Renal cortical epithelial cell (primary cell): ENCODE results near the gene ULK1. TPM values are rescaled to one million over a fixed set of nuclear protein-coding genes. Genes with fewer than 3 reads are reported as not detected.

Source experiments
- DNase-seq: peaks from one replicate; pipeline ENCODE4 v3.0.0-alpha.2; 2011; ENCODE audit warnings: low read depth
- total RNA-seq: library from RNA; depleted of rRNA; stranded (reverse); fragments of >200 nt; gene quantifications from 2 replicates; pipeline ENCODE4 v1.2.3, GENCODE V29; 2014

ULK1 gene
- total RNA-seq, 1 donor from 2014 or later = 39.0 TPM

DNA sequence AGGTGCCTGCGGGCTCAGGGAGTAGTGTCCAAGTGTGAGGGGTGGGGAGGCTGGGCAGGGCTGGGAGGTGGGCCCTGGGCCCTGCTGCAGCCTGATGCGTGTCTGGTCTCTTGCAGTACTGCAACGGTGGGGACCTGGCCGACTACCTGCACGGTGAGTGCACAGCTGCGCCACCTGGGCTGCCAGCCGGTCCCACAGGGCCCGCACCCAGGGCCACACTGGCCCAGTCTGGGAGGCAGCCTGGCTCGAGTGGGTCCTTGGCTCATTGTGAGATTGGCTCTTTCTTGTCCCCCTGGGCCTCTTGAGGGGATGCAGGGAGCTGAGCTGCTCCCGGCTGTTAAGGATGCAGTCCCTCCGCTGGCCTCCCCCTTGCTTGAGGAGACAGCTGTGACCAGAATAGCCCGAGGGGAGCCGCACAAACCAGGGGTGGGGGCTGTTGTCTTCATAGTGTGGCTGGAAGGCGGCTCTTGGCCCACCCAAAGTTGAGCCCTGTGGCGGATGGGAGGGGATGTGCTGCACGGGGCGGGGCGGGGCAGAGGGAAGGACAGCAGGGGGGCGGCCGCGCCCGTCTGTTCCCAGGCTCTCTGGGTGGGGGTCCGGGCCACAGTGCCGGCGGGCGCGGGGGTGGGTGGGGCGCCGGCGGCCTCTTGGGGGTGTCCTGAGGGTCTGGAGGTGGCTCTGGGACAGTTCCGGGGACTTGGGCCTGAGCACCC, 13.1 kb downstream of the ULK1 start:
- DNase-seq = no peak

DNA sequence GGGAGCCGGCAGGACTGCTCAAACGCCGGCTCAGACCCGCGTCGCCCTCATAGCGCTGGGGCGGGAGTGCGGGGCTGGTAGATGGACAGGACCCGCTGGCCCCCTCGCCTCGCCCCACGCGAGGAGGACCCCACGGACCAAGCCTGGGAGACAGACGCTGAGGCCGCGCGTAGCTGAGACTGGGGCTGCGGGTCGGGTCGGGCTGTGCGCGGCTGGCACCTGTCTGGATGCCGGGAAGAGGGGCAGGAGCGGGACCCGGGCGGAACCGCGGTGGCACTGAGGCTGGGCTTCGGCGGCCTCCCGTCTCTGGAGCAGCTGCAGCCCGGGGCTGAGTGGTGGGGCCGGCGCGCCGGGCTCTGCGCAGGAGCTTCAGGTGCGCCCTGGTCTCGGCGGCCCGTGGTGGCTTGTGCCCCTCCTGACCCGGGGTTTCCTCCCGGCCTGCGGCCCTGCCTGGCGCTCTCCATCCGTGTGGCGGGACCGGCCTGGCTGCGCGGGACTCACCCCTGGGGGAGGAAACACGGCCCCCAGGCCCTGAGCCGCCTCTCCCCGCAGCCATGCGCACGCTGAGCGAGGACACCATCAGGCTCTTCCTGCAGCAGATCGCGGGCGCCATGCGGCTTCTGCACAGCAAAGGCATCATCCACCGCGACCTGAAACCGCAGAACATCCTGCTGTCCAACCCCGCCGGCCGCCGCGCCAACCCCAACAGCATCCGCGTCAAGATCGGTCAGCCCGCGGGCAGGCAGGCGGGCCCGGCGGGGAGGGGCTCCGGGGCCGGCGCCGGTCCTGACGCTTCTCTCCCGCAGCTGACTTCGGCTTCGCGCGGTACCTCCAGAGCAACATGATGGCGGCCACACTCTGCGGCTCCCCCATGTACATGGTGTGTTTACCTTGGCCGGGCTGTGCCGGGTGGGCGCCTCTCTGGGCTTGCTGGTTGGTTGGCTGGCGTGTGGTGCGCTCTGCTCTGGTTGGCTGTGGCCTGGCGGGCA, 14.0 kb downstream of the ULK1 start:
- no peak for DNase-seq

DNA sequence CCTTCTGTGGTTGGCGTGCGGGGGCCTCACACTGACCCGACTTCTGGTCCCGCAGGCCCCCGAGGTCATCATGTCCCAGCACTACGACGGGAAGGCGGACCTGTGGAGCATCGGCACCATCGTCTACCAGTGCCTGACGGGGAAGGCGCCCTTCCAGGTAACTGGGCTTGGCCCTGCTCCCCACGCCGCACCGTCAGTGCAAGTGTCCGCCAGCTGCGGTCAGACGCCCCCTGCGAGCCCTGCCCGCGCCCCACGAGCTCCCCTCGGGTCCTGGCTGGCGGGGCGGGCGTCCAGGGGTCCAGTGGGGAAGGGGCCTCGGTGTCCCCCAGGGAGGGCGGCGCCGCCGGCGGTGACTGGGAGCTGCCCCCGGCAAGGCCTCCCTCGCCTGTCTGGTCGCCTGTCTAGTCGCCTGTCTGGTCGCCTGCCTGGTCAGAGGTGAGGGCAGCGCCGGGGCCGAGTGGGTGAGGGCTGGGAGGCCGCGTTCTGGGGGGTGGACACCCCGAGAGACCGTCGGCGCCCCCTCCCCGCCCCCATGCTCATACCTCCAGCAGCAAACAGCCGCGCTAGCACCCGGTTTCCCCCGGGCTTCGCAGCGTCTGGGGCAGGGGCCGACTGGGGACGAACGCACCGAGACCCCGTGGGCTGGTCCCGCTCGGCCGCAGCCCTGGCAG, 14.8 kb downstream of the ULK1 start:
- DNase-seq = no peak

DNA sequence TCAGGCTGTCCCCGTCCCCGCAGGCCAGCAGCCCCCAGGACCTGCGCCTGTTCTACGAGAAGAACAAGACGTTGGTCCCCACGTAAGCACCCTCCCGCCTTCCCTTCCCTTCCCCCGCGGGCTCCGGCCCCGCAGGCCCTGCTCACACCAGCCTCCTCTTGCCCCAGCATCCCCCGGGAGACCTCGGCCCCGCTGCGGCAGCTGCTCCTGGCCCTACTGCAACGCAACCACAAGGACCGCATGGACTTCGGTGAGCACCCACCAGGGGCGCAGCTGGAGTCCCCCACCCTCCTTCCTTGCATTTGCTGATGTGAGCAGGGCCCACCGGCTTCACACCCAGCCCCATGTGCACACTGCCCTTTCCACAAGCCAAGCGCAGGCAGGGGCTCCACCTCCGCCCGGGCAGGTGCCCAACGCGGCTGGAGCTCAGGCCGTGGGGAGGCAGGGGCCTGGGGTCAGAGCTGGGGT, 15.4 kb downstream of the ULK1 start:
- no peak for DNase-seq

GRCh38 chr12:131910302-131911027, 16.0 kb downstream of the ULK1 start:
- DNase-seq = no peak

DNA sequence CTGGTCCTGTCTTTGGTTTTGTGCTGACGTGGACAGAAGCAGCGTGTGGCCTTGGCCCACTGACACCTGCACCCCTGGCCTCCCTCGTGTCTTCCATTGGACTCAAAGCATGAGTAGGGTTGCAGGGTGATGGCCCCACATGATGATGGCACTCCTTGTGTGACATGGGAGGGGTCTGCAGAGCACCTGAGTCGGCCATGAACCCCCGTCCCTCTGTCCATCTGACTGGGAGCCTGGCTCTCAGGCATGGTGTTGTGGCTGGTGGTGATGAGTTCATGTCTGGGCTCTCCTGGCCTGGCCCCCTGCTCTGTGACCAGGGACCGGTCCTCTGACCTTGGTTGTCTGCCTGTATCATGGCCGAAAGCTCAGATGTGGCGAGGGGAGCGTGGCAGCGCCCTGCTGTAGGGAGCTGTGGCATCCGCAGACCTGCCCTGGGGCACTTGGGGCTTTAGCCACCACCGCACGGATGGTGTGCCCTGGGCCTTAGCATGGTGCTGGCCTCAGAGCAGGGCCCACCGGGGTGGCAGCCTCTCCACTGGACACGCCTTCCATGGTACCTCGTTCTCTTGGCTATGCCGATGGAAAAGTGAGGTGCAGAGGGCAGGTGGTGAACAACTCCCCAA, 16.7 kb downstream of the ULK1 start:
- no peak for DNase-seq

DNA sequence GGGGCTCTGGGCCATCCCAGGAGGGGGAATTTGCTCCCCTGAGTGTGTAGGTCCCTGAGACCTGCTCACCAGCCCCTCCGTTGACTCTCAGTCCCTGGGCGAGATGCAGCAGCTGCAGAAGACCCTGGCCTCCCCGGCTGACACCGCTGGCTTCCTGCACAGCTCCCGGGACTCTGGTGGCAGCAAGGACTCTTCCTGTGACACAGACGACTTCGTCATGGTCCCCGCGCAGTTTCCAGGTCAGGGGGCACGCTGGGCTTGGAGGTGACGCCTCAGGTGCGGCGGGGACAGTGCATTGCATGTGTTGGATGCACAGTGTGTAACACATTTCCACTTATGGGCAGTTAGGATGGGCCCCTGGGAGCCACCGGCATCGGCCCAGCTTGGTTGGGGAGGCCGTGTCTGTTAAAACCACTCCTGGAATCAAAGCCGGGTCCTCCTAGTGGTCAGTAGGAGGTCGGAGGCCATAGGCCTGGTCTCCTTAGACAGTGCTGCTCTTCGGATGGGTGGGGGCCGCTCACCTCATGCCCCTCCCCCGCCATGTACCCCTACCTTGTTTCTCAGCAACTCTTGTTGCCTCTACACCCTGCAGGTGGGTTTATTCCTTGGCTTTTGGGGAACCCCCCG, 17.5 kb downstream of the ULK1 start:
- no peak for DNase-seq

DNA sequence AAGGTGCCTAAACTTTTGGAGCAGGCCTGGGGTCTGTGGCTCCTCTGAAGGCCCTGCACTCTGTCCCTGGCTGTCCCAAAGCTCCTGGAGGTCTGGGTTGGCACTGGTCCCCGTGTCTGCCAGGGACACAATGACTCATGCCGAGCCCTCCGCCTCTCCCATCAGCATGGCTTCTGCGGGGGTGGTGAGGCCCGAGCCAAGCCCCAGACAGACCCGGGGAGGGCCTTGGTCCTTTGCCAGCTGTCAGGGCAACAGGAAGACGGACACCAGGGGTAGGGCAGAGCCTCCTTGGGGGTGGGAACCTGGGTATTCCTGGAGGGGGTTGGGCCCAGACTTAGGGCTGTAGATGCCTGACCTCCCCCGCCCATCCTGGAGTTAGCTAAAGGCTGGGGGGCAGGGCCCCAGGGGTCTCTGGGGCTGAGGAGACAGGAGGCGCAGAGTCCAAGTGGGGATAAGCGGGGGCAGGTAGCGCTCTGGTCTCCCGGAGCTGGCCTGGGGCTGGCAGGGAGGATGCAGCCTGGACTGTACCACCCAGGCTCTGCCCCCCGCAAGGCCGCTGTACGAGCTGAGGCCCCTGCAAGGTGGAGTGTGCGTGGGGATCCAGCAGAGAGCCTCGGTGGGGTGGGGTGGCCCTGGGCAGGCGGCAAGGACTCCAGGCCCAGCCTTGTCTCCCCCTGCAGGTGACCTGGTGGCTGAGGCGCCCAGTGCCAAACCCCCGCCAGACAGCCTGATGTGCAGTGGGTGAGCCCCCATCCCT, 18.3 kb downstream of the ULK1 start:
- DNase-seq = peak; percentile 77

DNA sequence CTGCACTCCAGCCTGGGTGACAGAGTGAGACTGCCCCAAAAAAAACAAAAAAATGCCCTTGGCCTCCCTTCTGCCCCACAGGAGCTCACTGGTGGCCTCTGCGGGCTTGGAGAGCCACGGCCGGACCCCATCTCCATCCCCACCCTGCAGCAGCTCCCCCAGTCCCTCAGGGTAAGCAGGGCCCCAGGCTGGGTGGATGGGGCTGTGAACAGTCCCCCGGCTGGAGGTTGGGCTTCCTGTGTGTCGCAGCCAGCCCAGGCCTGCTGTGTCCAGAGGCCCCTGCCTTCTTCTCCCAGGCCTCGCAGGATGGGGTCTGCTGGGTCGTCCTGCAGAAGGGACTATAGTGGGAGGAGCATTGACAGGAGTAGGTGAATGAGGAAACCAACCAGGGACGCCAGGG, 19.2 kb downstream of the ULK1 start:
- no peak for DNase-seq

DNA sequence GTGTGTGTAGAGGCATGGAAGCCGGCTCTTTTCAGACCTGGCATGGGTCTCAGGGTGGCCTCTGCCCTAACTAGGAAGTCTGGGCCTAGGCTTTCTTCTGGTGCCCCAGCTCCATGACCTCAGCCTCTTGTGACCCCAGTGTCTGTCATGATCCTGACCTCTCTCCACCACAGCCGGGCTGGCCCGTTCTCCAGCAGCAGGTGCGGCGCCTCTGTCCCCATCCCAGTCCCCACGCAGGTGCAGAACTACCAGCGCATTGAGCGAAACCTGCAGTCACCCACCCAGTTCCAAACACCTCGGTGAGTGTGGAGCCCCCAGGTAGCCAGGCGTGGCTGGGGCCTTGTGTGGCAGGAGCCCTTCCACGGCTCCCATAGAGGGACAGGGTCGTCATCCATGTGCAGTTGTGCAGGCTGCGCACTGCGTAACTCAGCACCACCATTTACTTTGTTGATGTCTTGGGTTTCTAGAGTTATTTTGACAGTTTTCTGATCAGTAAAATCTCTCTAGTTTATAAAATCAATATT, 19.8 kb downstream of the ULK1 start:
- DNase-seq = no peak

DNA sequence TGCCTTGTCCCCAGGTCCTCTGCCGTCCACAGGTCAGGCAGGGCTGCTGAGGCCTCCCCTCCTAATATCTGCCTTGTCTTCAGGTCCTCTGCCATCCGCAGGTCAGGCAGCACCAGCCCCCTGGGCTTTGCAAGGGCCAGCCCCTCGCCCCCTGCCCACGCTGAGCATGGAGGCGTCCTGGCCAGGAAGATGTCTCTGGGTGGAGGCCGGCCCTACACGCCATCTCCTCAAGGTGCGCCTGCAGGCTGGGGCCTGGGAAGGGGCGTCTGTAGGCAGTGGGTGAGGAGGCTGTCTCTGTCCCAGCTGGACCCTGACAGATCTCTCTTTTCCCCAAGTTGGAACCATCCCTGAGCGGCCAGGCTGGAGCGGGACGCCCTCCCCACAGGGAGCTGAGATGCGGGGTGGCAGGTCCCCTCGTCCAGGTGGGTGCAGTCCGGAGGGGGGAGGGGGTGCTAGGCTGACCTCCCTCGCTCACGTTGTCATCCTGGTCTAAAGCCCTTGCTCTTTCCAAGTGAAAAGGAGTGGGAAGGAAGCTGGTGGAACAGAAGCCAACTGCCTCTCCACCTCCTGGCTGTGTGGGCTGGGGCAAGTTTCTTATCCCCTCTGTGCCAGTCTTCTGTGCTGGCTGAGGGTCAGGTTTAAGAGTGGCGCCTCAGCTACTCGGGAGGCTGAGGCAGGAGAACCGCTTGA, 20.7 kb downstream of the ULK1 start:
- DNase-seq = no peak

GRCh38 chr12:131915823-131916222, 21.4 kb downstream of the ULK1 start:
- DNase-seq = no peak

GRCh38 chr12:131916306-131917138, 22.1 kb downstream of the ULK1 start:
- DNase-seq = no peak

DNA sequence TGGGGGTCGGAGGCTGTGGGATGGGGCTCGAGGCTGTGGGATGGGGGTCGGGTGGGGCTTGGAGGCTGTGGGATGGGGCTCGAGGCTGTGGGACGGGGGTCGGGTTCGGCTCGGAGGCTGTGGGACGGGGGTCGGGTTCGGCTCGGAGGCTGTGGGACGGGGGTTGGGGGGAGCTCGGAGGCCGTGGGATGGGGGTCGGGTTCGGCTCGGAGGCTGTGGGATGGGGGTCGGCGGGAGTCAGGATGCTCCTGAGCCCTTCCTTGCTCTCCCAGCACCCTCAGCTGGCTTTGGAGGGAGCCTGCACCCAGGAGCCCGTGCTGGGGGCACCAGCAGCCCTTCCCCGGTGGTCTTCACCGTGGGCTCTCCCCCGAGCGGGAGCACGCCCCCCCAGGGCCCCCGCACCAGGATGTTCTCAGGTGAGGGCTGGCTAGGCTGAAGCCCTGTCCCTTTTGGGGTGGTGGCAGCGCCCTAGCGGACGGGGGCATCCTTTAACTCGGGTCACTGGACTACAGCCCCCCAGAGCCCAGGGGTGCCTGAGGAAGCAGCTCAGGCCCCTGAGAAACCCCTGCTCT, 22.8 kb downstream of the ULK1 start:
- DNase-seq = no peak

DNA sequence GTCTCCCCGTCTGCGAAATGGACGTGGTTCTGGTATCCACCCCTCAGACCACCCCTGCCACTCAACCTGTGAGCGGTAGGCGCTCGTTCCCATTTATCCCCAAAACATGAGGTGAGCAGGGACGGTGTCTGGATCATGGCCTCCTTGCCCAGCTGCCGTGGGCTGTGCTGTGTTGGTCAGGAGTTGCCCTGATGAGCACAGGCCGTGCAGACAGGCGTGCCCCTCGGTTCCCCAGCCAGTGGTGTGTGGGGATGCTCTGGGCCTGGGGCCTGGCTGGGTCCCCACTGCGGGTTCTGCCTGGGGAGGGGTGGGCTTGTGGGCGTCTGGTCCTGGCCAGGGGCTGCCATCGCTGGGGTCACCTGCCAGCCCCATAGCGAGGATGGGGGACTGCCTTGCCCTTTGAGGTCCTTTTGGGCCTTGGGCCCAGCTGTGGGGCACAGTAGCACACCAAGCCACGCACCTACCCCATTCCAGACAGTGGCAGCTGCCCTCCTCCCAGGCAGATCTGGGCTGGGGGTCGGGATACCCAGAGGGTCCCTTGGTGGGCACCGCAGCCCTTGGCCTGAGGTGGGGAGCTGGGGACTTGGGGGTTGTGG, 23.4 kb downstream of the ULK1 start:
- DNase-seq = no peak

DNA sequence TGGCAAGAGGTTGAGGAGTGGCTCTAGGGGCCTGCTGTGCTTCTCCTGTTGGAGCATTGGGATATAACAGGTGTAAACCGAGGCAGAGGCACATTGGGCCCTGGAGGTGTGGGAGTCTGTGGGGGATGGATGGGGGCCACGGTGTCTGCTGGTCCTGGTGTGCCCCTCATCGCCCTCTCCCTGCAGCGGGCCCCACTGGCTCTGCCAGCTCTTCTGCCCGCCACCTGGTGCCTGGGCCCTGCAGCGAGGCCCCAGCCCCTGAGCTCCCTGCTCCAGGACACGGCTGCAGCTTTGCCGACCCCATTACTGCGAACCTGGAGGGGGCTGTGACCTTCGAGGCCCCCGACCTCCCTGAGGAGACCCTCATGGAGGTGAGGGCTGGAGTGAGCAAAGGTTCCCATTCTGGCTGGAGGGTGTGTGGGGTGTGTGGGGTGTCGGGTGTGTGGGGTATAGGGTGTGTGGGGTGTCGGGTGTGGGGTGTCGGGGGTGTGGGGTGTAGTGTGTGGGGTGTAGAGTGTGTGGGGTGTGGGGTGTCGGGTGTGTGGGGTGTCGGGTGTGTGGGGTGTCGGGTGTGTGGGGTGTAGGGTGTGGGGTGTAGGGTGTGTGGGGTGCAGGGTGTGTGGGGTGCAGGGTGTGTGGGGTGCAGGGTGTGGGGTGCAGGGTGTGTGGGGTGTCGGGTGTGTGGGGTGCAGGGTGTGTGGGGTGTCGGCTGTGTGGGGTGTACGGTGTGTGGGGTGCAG, 24.1 kb downstream of the ULK1 start:
- DNase-seq = no peak

DNA sequence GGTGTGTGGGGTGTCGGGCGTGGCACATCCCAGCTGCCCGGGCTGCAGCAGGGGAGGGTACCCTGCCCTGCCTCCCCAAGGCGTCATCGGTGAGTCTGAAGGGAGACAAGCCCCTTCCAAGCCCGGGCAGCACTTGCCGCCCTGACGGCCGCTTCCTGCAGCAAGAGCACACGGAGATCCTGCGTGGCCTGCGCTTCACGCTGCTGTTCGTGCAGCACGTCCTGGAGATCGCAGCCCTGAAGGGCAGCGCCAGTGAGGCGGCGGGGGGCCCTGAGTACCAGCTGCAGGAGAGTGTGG, 24.6 kb downstream of the ULK1 start:
- DNase-seq = no peak
